Glomerular visceral epithelial cell (primary cell): ENCODE results near the gene NOXRED1.

Experiments
- DNase-seq: peaks from one replicate; pipeline ENCODE4 v3.0.0-alpha.2; 2016; ENCODE audit errors: extremely low spot score

Gene NOXRED1

DNA sequence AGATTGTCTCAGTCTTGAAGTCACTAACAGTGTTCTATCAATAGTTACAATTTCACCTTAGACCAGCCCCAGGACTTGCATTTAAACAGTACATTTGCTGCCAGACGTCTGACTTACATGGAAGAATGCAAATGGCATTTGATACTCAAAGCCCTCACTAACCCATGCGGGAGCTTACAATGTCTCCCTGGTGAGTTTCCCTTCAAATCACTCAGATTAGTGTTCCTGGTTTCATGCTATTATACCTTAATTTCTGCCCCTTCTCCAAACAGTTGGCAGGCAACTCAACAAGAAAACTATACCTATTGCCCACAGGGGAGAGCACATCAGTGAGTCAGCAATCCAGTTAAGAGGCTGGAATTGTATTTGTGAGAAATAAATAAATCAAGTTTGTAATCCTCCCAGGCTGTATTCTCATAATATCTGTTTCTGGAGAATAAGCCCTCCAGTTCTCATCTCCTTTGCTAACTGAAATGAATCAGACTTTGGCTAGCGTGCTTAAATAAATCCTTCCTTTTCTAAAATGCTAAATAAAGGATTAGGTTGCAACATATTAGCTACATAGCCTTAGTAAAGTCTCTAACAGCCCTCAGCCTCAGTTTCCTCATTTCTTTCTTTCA, 78.8 kb downstream of the NOXRED1 start:
- no peak for DNase-seq
